ENCODE data around the gene EXOG.

Gene EXOG

DNA sequence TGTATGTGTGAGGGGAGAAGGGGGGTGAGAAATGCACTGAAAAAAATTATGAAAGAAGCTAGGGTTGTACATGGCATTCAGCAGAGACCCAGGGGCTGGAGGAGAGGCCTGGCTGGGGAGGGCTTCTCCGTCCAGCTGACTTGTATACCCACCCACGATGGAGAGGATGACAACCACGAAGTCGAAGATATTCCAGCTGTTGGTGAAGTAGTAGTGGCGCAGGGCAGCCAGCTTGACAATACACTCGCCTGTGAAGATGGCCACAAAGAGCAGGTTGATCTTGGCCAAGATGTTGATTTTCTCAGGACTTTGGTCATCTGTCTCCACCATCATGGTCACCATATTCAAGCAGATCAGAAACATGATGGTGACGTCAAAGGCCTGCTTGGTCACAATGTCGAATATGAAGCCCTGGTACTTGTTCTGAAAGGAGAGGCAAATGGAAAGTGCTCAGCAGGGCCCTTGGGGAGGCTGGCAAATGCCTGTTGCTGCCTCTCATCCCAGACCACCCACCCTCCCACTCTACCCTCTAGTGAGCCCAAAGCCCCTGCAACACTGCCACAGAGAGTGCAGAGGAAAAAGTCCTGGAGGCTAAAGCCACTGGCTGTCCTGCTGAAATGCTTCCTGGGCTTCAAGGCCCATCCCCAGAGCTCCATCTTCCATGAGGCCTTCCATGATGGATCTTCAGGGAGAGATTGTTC, 58.1 kb downstream of the EXOG start:
- TF ChIP-seq ISL1 (CRISPR knock-in tag; IDR thresholded peaks at IDR 0.05) (no peak), ZC3H10 (CRISPR knock-in tag; IDR thresholded peaks at IDR 0.05) (no peak), ZNF565 (CRISPR knock-in tag; conservative IDR thresholded peaks at IDR 0.05; ENCODE audit: low read depth) (no peak), OSR1 (CRISPR knock-in tag; IDR thresholded peaks at IDR 0.05) (no peak), SNAI2 (CRISPR knock-in tag; IDR thresholded peaks at IDR 0.05) (no peak), ZFP30 (CRISPR knock-in tag; IDR thresholded peaks at IDR 0.05) (no peak), CSDC2 (CRISPR knock-in tag; IDR thresholded peaks at IDR 0.05) (no peak), ESRRG (CRISPR knock-in tag; IDR thresholded peaks at IDR 0.05) (no peak), BACH2 (CRISPR knock-in tag; IDR thresholded peaks at IDR 0.05; ENCODE audit: borderline replicate concordance) (no peak), TOX (CRISPR knock-in tag; IDR thresholded peaks at IDR 0.05; ENCODE audit: borderline replicate concordance) (no peak), ZNF70 (CRISPR knock-in tag; IDR thresholded peaks at IDR 0.05) (no peak), PPARA (CRISPR knock-in tag; IDR thresholded peaks at IDR 0.05; ENCODE audit: borderline replicate concordance) (no peak)
- TF ChIP-seq, protein P1, sequence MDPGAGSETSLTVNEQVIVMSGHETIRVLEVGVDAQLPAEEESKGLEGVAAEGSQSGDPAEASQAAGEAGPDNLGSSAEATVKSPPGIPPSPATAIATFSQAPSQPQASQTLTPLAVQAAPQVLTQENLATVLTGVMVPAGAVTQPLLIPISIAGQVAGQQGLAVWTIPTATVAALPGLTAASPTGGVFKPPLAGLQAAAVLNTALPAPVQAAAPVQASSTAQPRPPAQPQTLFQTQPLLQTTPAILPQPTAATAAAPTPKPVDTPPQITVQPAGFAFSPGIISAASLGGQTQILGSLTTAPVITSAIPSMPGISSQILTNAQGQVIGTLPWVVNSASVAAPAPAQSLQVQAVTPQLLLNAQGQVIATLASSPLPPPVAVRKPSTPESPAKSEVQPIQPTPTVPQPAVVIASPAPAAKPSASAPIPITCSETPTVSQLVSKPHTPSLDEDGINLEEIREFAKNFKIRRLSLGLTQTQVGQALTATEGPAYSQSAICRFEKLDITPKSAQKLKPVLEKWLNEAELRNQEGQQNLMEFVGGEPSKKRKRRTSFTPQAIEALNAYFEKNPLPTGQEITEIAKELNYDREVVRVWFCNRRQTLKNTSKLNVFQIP (CRISPR knock-in tag; IDR thresholded peaks at IDR 0.05; ENCODE audit: borderline replicate concordance, low read depth): no peak
- TF ChIP-seq, protein P2, sequence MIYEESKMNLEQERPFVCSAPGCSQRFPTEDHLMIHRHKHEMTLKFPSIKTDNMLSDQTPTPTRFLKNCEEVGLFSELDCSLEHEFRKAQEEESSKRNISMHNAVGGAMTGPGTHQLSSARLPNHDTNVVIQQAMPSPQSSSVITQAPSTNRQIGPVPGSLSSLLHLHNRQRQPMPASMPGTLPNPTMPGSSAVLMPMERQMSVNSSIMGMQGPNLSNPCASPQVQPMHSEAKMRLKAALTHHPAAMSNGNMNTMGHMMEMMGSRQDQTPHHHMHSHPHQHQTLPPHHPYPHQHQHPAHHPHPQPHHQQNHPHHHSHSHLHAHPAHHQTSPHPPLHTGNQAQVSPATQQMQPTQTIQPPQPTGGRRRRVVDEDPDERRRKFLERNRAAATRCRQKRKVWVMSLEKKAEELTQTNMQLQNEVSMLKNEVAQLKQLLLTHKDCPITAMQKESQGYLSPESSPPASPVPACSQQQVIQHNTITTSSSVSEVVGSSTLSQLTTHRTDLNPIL (CRISPR knock-in tag; IDR thresholded peaks at IDR 0.05; ENCODE audit: low read depth): no peak
- ATAC-seq: no peak

DNA sequence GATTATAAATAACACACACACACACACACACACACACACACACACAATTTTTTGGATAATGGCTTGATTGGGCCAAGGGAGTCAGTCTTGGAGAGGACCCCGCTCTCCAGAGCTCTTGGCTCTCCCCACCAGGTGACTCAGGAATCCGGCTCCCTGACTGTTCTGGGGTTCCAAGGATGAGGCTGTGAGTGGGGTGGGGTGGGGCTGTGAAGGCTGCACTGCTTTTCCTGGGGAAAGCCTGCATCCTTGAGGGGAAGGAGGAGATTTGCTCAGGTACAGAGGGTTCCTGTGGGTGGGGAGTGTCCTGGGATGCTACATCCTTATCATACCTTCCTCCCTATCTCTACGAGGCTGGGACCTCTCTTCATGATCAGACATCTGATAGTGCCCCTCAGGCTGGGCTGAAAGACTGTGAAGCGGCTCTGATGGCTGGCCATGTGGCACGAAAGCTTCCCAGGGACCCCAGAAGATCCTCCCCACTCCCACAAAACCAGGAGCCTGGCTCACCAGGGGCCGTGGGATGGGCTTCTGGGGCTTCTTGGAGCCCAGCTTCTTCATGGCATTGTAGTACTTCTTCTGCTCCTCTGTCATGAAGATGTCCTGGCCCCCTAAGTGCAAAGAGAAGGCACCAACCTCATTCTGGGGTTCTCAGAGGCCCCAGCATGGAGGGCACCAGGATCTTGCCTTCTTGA, 59.2 kb downstream of the EXOG start:
- ATAC-seq: no peak

More for the DNA sequence above, 59.2 kb downstream of the EXOG start:
- TF ChIP-seq SNAI2 (CRISPR knock-in tag; IDR thresholded peaks at IDR 0.05) (no peak), TCF4 (CRISPR knock-in tag; IDR thresholded peaks at IDR 0.05; ENCODE audit: borderline replicate concordance) (no peak), RARB (CRISPR knock-in tag; IDR thresholded peaks at IDR 0.05) (no peak), CSRNP3 (CRISPR knock-in tag; IDR thresholded peaks at IDR 0.05) (no peak), ZNF565 (CRISPR knock-in tag; conservative IDR thresholded peaks at IDR 0.05; ENCODE audit: low read depth) (no peak), ESRRG (CRISPR knock-in tag; IDR thresholded peaks at IDR 0.05) (no peak), ISL1 (CRISPR knock-in tag; IDR thresholded peaks at IDR 0.05) (no peak), TOX (CRISPR knock-in tag; IDR thresholded peaks at IDR 0.05; ENCODE audit: borderline replicate concordance) (no peak), BACH2 (CRISPR knock-in tag; IDR thresholded peaks at IDR 0.05; ENCODE audit: borderline replicate concordance) (no peak), ZFP30 (CRISPR knock-in tag; IDR thresholded peaks at IDR 0.05) (no peak), ZC3H10 (CRISPR knock-in tag; IDR thresholded peaks at IDR 0.05) (no peak)
- TF ChIP-seq, protein P1 (CRISPR knock-in tag; IDR thresholded peaks at IDR 0.05; ENCODE audit: borderline replicate concordance, low read depth): no peak
- TF ChIP-seq, protein P2 (CRISPR knock-in tag; IDR thresholded peaks at IDR 0.05; ENCODE audit: low read depth): no peak

All from SK-N-SH treated with all-trans-retinoic acid at 6 μM for 48 hours (cell line).